ENCODE results near the gene ARHGAP28. TPM values are rescaled to one million over a fixed set of nuclear protein-coding genes. Genes with fewer than 3 reads are reported as not detected.

ARHGAP28 gene
- total and polyA plus RNA-seq, 2 experiments from 2014 or later: 0.20 TPM; not detected in 1

DNA sequence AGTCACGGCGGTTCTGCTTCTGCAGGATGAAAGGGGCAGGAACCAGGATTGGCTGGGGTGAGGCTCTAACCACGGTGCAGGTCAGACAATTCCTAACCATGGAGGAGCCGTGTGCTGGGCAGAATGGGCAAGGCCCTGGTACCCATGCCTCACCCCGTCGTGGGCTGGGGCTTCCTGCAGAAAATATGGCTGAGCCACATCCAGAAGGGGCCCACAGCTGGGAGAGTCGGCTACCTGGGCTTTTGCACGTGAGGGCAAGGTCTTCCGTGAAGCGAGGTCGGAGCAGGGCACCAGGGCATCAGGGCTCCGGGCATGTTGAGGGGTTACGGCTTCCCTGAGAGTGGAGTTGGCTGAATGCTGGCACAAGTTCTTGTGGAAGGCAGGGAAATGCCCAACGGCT, 147.8 kb downstream of the ARHGAP28 start:
- no peak overlapping the region for H3K27ac ChIP-seq
- no peaks in the 10 kb centered on the region for H3F3A ChIP-seq (ENCODE audit: insufficient read depth)
- H3K9me2 ChIP-seq (ENCODE audit: insufficient read depth): no peaks in the 10 kb centered on the region
- no peak overlapping the region for H3K4me3 ChIP-seq
- in situ Hi-C loops (cut with MboI): loop anchor here (25.0 kb wide), 1 partner anchor 990 kb away; the partner anchor contains the start of gene TMEM200C
- H3K9me3 ChIP-seq (ENCODE audit: low read depth): no peaks in the 10 kb centered on the region
- H3K27me3 ChIP-seq (replicated peaks; ENCODE audit: insufficient read depth): peaks cover 47% of the 10 kb centered on the region
- no peak for DNase-seq
- 71 to 74% methylated on average over 14 of the region's 14 CpGs for WGBS, 2 experiments (ENCODE audit: low coverage in 1 of 2, low lambda C conversion rate in 2 of 2, missing lambda C conversion rate in 2 of 2)
- H2AFZ ChIP-seq: no peak overlapping the region
- H3K79me2 ChIP-seq (ENCODE audit: insufficient read depth): no peaks in the 10 kb centered on the region
- H3K9ac ChIP-seq: no peak overlapping the region
- no peak overlapping the region for H3K4me2 ChIP-seq (ENCODE audit: unreplicated experiment)
- H4K20me1 ChIP-seq (ENCODE audit: insufficient read depth): no peaks in the 10 kb centered on the region
- TF ChIP-seq EZH2phosphoT487 (IDR thresholded peaks at IDR 0.05; ENCODE audit: insufficient read depth, low read depth) (no peak), EZH2 (IDR thresholded peaks at IDR 0.05; ENCODE audit: insufficient read depth, poor library complexity, severe bottlenecking) (no peak)
- no peaks in the 10 kb centered on the region for H3K4me1 ChIP-seq (ENCODE audit: insufficient read depth)
- no peaks in the 10 kb centered on the region for H3K36me3 ChIP-seq (ENCODE audit: low read depth)

DNA sequence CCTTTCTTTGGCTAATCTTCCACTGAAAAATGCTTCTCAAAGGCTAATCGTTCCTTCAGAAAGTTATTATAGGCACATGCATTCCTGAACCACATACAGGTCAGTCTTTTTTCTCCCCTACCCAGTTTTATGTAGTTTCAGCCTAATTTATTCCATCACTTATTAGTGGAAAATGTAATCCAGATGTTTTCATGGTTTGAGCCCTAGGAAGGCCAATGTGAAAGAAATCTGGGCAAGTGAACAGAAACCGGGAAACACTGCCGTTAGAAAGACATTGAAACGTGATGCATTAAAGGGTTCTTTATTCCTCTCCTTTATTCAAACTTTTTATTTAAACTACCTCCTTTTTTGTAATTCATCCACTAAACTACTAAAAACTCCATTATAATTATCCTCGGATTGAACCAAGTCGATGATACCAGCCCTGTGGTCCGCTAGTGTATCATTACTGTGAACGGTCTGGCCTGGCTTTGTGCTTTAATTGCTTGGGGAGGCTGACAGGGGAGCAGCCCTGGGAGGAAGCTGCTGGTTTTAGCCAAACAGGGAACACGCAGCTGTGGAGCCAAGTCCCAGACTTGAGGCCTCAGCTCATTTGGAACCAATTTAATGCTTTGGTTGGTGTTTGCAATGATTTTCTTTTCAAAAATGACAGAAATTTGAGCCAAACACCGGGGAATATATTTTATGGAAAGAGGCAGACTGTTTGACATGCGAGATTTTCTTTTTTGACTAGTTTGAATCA, 149.2 kb downstream of the ARHGAP28 start:
- Histone ChIP-seq H3K4me2 (ENCODE audit: unreplicated experiment) (no peak overlapping the region), H3K27ac (no peak overlapping the region), H3K9me2 (ENCODE audit: insufficient read depth) (no peaks in the 10 kb centered on the region), H3K4me3 (no peak overlapping the region), H3F3A (ENCODE audit: insufficient read depth) (no peaks in the 10 kb centered on the region), H3K4me1 (ENCODE audit: insufficient read depth) (no peaks in the 10 kb centered on the region), H3K27me3 (replicated peaks; ENCODE audit: insufficient read depth) (peaks cover 53% of the 10 kb centered on the region), H3K9me3 (ENCODE audit: low read depth) (no peaks in the 10 kb centered on the region), H4K20me1 (ENCODE audit: insufficient read depth) (no peaks in the 10 kb centered on the region), H2AFZ (no peak overlapping the region), H3K79me2 (ENCODE audit: insufficient read depth) (no peaks in the 10 kb centered on the region), H3K9ac (no peak overlapping the region), H3K36me3 (ENCODE audit: low read depth) (no peaks in the 10 kb centered on the region)
- 5 to 6% methylated on average over 11 of the region's 11 CpGs for WGBS, 2 experiments (ENCODE audit: low coverage in 1 of 2, low lambda C conversion rate in 2 of 2, missing lambda C conversion rate in 2 of 2)
- no peak for DNase-seq
- no peak for TF ChIP-seq EZH2phosphoT487 (IDR thresholded peaks at IDR 0.05; ENCODE audit: insufficient read depth, low read depth)
- no peak for TF ChIP-seq EZH2 (IDR thresholded peaks at IDR 0.05; ENCODE audit: insufficient read depth, poor library complexity, severe bottlenecking)
- in situ Hi-C loops (cut with MboI): loop anchor here (25.0 kb wide), 1 partner anchor 991 kb away; the partner anchor contains the start of gene TMEM200C

DNA sequence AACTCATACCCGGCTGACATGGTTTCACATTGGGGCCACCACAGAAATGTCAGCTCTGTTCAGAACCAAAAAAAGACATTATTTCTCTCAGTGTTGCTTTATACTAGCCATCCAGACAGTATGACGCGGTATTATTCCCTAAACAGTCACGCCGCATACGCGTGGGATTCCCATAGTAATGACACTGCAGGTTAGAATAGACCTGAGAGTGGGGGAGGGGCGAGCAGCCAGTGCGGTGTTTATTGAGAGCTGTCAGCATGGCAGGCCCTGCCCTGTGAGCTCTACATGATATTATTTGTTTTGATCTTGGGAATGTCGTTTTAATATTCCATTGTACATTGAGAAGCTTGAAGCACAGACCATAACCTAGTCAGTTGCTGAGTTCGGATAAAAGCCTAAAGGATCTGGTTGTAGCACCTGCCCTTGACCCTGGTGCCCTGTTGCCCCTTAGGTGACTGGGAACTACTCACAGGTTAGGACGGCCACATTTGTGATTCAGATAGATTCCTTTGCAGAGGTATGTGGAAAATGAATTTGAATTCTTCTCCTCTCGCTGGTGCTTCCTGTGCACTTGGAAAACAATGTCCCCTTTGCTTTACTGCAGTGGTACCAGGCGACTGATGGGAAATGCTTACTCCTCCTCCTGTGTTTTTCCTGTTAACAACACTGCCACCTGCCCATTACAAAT, 150.1 kb downstream of the ARHGAP28 start:
- Histone ChIP-seq H3K36me3 (ENCODE audit: low read depth) (no peaks in the 10 kb centered on the region), H3K9me3 (ENCODE audit: low read depth) (no peaks in the 10 kb centered on the region), H3K4me1 (ENCODE audit: insufficient read depth) (no peaks in the 10 kb centered on the region), H3K27me3 (replicated peaks; ENCODE audit: insufficient read depth) (peaks cover 61% of the 10 kb centered on the region), H4K20me1 (ENCODE audit: insufficient read depth) (no peaks in the 10 kb centered on the region), H3K27ac (no peak overlapping the region), H3K9ac (no peak overlapping the region), H3F3A (ENCODE audit: insufficient read depth) (no peaks in the 10 kb centered on the region), H3K4me3 (no peak overlapping the region), H3K9me2 (ENCODE audit: insufficient read depth) (no peaks in the 10 kb centered on the region), H2AFZ (no peak overlapping the region), H3K79me2 (ENCODE audit: insufficient read depth) (no peaks in the 10 kb centered on the region), H3K4me2 (ENCODE audit: unreplicated experiment) (no peak overlapping the region)
- WGBS, 2 experiments (ENCODE audit: low coverage in 1 of 2, low lambda C conversion rate in 2 of 2, missing lambda C conversion rate in 2 of 2): 43 to 44% methylated on average over 14 of the region's 14 CpGs
- DNase-seq: no peak
- in situ Hi-C loops (cut with MboI): loop anchor here (10.0 to 25.0 kb wide), 2 partner anchors 345 to 992 kb away; partner anchors contain the start of gene TMEM200C
- TF ChIP-seq EZH2phosphoT487 (IDR thresholded peaks at IDR 0.05; ENCODE audit: insufficient read depth, low read depth) (no peak), EZH2 (IDR thresholded peaks at IDR 0.05; ENCODE audit: insufficient read depth, poor library complexity, severe bottlenecking) (no peak)

DNA sequence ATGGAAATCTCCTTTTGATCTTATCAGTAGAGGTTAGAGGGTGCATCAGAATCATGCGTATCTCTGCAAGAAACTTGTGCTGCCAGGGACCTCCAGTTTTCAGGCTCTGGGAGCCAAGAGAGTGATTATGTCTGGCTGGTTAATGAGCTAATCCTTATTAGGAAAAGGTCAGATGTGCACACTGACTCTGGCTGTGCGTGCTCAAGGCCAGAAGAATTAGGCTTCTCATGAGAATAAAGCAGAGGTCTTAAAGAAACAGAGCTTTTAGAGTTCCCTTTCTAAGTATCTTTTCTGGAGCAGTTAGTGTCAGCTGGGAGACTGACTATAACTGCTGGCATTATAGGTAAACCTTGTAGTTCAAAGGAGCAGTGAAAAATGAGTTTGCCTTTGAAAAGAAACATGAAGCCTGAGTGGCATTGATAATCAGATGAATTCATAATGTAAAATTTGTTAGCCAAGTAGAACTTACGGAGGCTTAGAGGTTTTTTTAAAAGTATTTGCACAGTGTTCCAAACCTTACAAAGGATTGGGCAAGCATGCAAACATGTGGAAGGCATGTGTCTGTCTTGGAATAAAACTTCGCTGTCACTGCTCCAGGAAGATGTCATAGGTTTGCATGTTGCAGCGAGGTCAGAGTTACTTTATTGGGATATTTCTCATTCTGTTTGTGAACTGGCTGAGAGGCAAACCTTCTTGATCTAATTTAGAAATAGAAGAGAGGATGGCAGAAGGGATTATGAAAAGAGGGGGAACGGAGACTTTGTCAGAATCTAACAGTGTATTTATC, 151.7 kb downstream of the ARHGAP28 start:
- no peaks in the 10 kb centered on the region for H3K9me2 ChIP-seq (ENCODE audit: insufficient read depth)
- 8 to 14% methylated on average over 6 of the region's 6 CpGs for WGBS, 2 experiments (ENCODE audit: low coverage in 1 of 2, low lambda C conversion rate in 2 of 2, missing lambda C conversion rate in 2 of 2)
- no peaks in the 10 kb centered on the region for H3K36me3 ChIP-seq (ENCODE audit: low read depth)
- H3K79me2 ChIP-seq (ENCODE audit: insufficient read depth): no peaks in the 10 kb centered on the region
- H2AFZ ChIP-seq: no peak overlapping the region
- H3F3A ChIP-seq (ENCODE audit: insufficient read depth): no peaks in the 10 kb centered on the region
- H3K9ac ChIP-seq: no peak overlapping the region
- no peaks in the 10 kb centered on the region for H3K4me1 ChIP-seq (ENCODE audit: insufficient read depth)
- H3K4me3 ChIP-seq: no peak overlapping the region
- H3K27me3 ChIP-seq (replicated peaks; ENCODE audit: insufficient read depth): peaks cover 66% of the 10 kb centered on the region
- in situ Hi-C loops (cut with MboI): loop anchor here (10.0 to 25.0 kb wide), 2 partner anchors 346 to 994 kb away; partner anchors contain the start of gene TMEM200C
- H4K20me1 ChIP-seq (ENCODE audit: insufficient read depth): no peaks in the 10 kb centered on the region
- TF ChIP-seq EZH2 (IDR thresholded peaks at IDR 0.05; ENCODE audit: insufficient read depth, poor library complexity, severe bottlenecking) (no peak), EZH2phosphoT487 (IDR thresholded peaks at IDR 0.05; ENCODE audit: insufficient read depth, low read depth) (no peak)
- no peaks in the 10 kb centered on the region for H3K9me3 ChIP-seq (ENCODE audit: low read depth)
- no peak overlapping the region for H3K4me2 ChIP-seq (ENCODE audit: unreplicated experiment)
- peak; percentile 14 for DNase-seq
- no peak overlapping the region for H3K27ac ChIP-seq

All from GM23248 (cell line).